SJSA1 (cell line): Measurements from ENCODE around the gene DOLPP1. TPM values are rescaled to one million over a fixed set of nuclear protein-coding genes. Genes with fewer than 3 reads are reported as not detected.

Experiments
- DNase-seq, 2 experiments: peaks; one replicate each; pipeline ENCODE4 v3.0.0-alpha.2; 2015 to 2020; ENCODE audit warnings: low spot score in 2 of 2, low read depth in 1 of 2
- H3K27ac ChIP-seq: fragments of 250-450 bp; sonication (Bioruptor Pico); 2 replicates; pipeline ENCODE4 v1.5.1; 2020; ENCODE audit warnings: mild to moderate bottlenecking, moderate library complexity
- H3K27me3 ChIP-seq: fragments of 250-450 bp; sonication (Bioruptor Pico); replicated peaks from 2 replicates; pipeline ENCODE4 v1.5.1; 2020; ENCODE audit warnings: mild to moderate bottlenecking, moderate library complexity
- H3K36me3 ChIP-seq: fragments of 250-450 bp; sonication (Bioruptor Pico); 2 replicates; pipeline ENCODE4 v1.5.1; 2020; ENCODE audit warnings: mild to moderate bottlenecking
- H3K4me1 ChIP-seq: fragments of 250-450 bp; sonication (Bioruptor Pico); replicated peaks from 2 replicates; pipeline ENCODE4 v1.6.1; 2021; ENCODE audit warnings: mild to moderate bottlenecking
- H3K4me3 ChIP-seq: fragments of 250-450 bp; sonication (Bioruptor Pico); 2 replicates; pipeline ENCODE4 v1.5.1; 2020; ENCODE audit warnings: mild to moderate bottlenecking
- H3K9me3 ChIP-seq: fragments of 250-450 bp; sonication (Bioruptor Pico); replicated peaks from 2 replicates; pipeline ENCODE4 v1.5.1; 2020; ENCODE audit warnings: mild to moderate bottlenecking
- total RNA-seq: library from RNA; depleted of rRNA; stranded (reverse); fragments of >200 nt; shearing (Covaris generic); gene quantifications from 2 replicates; pipeline ENCODE4 v1.2.3, GENCODE V29; 2014; rRNA removed

The DOLPP1 gene
- total RNA-seq, 1 experiment from 2014 or later = 24.4 TPM

DNA sequence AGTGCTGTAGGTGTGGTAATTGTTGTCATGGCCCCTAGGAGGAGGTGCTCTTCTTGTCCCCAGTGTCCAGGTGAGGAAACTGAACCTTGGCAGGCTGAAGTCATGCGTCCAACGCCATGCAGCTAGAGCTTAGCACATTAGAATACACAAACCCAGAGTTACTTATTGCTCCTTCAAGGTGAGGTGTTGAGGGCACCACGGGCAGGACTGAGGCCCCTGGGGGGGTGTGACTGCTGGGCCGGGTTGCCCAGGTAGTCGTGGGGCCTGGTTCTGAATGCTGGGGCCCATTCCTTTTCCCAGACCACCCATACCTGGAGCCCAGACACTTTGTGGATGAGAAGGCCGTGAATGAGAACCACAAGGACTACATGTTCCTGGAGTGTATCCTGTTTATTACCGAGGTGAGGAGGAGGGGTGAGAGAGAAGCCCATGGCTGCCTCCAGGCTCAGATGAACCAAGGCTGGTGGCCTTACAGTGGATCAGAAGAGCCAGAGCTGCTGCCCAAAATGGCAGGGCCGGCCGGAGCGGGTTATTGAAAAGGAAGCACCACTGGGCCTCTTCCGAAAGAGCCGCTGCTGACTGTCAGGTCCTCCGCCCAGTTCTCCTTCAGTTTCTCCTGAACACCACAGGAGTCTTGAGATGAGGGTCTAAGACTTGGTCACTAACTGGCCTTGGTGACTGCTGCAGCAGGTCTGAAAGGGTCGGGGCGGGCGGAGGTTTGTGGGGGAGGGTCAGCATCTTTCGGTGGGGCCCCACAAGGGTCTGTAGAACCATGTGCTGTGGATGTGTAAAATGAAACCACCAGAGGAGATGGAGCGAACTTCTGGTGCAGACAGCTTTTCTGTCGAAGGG, 56.6 kb downstream of the DOLPP1 start:
- Histone ChIP-seq H3K9me3 (no peaks in the 10 kb centered on the region), H3K27ac (no peak overlapping the region), H3K36me3 (peaks cover 50% of the 10 kb centered on the region), H3K4me1 (peaks cover 41% of the 10 kb centered on the region), H3K4me3 (no peak overlapping the region), H3K27me3 (no peaks in the 10 kb centered on the region)
- DNase-seq = no peak

DNA sequence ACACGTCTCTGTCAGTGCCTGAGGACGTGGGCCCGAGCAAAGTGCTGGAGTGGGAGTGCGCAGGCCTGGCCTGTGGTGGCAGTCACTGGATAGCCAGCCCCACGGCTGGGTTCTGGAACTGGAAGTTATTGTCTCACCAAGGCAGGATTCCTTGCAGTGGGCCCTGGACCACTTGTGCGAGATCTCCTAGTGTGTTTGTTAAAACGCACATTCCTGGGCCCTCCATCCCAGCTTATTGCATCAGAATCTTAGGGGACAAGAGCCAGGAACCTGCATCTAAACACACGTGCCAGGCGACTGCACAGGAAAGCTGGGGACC, 57.2 kb downstream of the DOLPP1 start:
- Histone ChIP-seq H3K4me1 (peaks cover 47% of the 10 kb centered on the region), H3K27ac (no peak overlapping the region), H3K9me3 (no peaks in the 10 kb centered on the region), H3K36me3 (peaks cover 54% of the 10 kb centered on the region), H3K4me3 (no peak overlapping the region), H3K27me3 (no peaks in the 10 kb centered on the region)
- DNase-seq = no peak

DNA sequence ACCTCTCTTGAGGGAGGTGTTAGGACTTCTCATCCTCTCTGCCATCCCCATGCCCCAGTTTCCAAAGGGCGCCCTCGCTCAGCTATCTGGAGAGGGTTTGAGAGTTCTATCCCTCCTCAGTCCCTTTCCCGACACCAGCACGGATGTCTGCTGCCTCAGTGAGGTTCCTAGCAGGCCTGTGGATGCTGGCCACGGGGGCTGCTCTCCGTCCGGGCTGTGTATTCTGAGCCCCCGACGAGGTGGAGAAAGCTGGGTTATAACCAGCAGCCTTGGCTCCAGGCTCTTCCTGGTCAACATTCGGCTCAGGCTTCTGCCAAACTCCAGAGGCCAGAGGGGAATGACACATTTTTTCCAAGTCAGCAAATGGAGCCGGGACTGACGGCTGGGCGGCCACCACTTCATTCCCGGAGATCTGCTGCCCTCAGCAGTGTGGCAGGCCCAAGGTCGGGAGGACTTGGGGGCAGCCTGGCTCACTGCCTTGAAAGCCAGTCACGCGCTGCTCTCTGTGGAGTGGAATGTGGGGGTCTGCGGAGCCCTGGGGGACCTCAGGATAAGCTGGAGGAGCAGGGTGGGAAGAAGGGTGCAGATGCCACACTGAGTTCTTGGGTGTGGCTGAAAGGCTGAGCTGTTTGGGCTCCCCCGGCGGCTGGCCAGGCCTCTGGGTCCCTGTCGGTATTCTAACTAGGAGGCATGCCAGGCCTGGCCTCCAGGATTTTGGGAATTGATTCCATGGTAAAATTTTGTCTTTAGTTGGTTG, 57.7 kb downstream of the DOLPP1 start:
- no peak for DNase-seq
- no peak overlapping the region for H3K4me3 ChIP-seq
- peaks cover 54% of the 10 kb centered on the region for H3K36me3 ChIP-seq
- H3K27me3 ChIP-seq = no peaks in the 10 kb centered on the region
- no peaks in the 10 kb centered on the region for H3K9me3 ChIP-seq
- peaks cover 52% of the 10 kb centered on the region for H3K4me1 ChIP-seq
- peak overlapping the region; percentile 9; the same call in 1 of the 2 replicates for H3K27ac ChIP-seq

DNA sequence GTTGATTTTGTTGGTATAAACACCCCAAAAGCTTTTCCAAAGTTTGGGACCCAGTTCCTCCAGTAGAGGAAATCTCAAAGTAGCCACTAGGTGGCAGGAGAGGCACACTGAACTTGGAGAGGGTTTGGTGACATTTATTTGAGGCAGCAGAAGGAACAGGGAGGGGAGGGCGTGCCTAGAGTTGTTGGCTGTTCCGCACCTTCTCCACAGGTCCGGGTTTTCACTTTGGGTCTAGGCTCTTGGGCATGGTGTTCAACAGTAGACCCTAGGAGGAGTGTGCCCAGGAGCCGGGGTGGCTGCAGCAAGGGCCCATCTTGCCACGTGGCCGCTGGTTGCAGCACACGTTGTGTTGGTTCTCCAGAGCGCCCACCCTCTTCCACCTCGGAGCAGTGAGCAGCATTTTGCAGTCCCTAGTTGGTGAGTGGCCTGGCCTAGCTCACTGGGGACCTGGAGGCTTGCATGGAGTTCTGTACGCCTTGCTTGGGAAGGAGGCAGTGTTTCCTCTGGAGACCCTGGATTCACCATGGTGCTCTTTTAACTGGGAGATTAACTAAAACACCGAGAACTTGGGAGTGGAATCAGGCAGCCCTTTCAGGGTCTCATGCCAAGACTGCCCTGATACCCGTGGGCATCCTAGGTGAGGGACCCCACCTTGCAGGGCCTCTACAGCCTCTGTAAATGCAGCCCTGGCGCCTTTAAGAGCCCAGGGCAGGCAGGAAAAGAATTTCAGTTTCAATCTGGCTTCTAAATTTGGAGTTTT, 58.5 kb downstream of the DOLPP1 start:
- Histone ChIP-seq H3K4me3 (peak overlapping the region; percentile 10), H3K36me3 (peaks cover 58% of the 10 kb centered on the region), H3K9me3 (no peaks in the 10 kb centered on the region), H3K27me3 (no peaks in the 10 kb centered on the region), H3K27ac (peak overlapping the region; percentile 44), H3K4me1 (peaks cover 56% of the 10 kb centered on the region)
- DNase-seq = peak; percentile 73 to 82

DNA sequence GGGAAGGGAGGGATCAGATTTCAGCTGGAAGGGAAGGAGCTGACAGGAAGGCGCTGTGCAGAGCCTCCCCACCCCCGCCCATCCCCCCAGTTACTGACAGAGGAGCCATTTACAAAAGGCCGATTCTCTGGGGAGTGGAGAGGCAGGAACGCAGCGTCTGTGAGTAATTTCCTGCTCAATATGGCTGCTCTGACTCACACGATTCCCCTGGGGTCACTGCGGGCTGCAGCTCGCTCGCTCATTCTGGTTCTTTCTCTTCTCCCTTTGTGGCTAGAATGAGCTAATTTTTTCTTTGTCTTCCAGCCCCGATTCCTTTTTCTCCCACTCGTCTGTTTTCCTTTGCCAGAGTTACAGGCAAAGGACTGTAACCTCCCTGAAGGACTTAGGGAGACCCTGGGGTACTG, 59.1 kb downstream of the DOLPP1 start:
- peak; percentile 97 to 98 for DNase-seq
- peak overlapping the region; percentile 99 for H3K27ac ChIP-seq
- H3K4me1 ChIP-seq = peaks cover 59% of the 10 kb centered on the region
- no peaks in the 10 kb centered on the region for H3K9me3 ChIP-seq
- peak overlapping the region; percentile 29 for H3K4me3 ChIP-seq
- peaks cover 55% of the 10 kb centered on the region for H3K36me3 ChIP-seq
- no peaks in the 10 kb centered on the region for H3K27me3 ChIP-seq

Other genes starting within 250 kb of the DOLPP1 start
- gene KYAT1, start 199.2 kb upstream of the DOLPP1 start, total RNA-seq = 7.9 and 18.3 TPM in 2 replicates
- gene LRRC8A, start 199.0 kb upstream of the DOLPP1 start, total RNA-seq = 88.7 and 99.4 TPM in 2 replicates
- gene PHYHD1, start 160.1 kb upstream of the DOLPP1 start, total RNA-seq = not detected in 2 replicates
- gene DOLK, start 133.5 kb upstream of the DOLPP1 start, total RNA-seq = 26.6 and 31.6 TPM in 2 replicates
- 32.3 and 76.3 TPM in 2 replicates for gene NUP188, start 133.4 kb upstream of the DOLPP1 start, total RNA-seq
- gene SH3GLB2, start 52.8 kb upstream of the DOLPP1 start, total RNA-seq = 25.6 and 39.9 TPM in 2 replicates
- 17.6 and 24.9 TPM in 2 replicates for gene MIGA2, start 44.5 kb upstream of the DOLPP1 start, total RNA-seq
- 8.9 and 20.3 TPM in 2 replicates for gene CRAT, start 29.7 kb downstream of the DOLPP1 start, total RNA-seq
- gene PTPA, start 30.3 kb downstream of the DOLPP1 start, total RNA-seq = 80.7 and 93.3 TPM in 2 replicates
- gene IER5L, start 97.2 kb downstream of the DOLPP1 start, total RNA-seq = 6.7 and 8.8 TPM in 2 replicates